Measurements from ENCODE around the gene TNS1.
A peak's percentile ranks its signal among the peaks of the same experiment; 100 is the strongest.

Gene TNS1

DNA sequence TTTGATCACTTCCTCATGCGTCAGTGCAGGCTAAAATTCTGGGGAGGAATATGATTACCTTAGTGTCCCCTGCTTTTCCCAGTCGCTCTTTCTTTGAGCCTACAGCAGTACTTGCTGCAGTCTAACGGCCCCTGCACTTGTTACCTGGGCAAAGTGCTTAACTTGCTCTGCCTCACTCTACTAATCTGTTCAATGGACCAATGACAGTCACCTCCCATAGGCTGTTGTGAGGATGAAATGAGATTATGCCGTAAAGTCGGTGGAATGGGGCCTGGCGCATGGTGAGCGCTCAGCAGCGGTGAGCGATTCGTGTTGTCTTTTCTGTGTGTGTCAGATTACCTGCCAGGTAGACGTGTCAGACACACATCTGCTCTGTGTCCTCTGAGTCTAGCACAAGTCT is 5.3 kb downstream of the TNS1 start:
- DNase-seq: no peak
- H3K4me3 ChIP-seq (ENCODE audit: low read depth, low read length): no peak overlapping the region
- H3K4me1 ChIP-seq: peaks cover 43% of the 10 kb centered on the region
- no peaks in the 10 kb centered on the region for H3K27me3 ChIP-seq
- peaks cover 32% of the 10 kb centered on the region for H3K36me3 ChIP-seq
- no peaks in the 10 kb centered on the region for H3K9me3 ChIP-seq
- TF ChIP-seq, protein P1, sequence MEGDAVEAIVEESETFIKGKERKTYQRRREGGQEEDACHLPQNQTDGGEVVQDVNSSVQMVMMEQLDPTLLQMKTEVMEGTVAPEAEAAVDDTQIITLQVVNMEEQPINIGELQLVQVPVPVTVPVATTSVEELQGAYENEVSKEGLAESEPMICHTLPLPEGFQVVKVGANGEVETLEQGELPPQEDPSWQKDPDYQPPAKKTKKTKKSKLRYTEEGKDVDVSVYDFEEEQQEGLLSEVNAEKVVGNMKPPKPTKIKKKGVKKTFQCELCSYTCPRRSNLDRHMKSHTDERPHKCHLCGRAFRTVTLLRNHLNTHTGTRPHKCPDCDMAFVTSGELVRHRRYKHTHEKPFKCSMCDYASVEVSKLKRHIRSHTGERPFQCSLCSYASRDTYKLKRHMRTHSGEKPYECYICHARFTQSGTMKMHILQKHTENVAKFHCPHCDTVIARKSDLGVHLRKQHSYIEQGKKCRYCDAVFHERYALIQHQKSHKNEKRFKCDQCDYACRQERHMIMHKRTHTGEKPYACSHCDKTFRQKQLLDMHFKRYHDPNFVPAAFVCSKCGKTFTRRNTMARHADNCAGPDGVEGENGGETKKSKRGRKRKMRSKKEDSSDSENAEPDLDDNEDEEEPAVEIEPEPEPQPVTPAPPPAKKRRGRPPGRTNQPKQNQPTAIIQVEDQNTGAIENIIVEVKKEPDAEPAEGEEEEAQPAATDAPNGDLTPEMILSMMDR (IDR thresholded peaks at IDR 0.05; ENCODE audit: low read depth, low read length): no peak

- H3K4me1 ChIP-seq: peaks cover 43% of the 10 kb centered on the region
- no peak for DNase-seq
Observed at GRCh38 chr2:217996361-217996760, 6.4 kb downstream of the TNS1 start.

DNA sequence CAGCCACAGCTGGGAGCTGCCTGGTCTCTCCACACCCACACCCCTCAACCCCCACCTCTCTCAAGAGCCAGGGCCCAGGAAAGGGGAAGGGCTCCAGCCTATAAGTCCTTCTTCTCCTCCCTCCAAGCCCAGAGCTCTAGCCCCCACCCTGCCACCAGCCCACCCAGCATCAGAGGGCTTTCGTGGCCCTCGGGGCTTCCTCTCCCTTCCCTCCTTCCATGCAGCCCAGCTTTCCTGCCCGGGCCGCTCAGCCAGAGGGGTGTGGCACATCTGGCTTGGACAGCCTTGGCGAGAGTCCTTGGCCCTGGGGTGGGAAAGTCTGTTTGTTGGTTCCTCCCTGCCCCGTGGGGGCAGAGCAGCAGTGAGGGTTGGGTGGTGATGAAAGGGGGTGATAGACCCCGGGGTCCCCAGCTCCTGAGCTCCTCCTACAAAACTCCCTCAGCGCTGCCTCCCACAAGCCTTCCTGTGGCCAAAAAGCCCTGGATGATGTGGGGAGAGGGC is 7.0 kb downstream of the TNS1 start:
- TF ChIP-seq, protein P1 (IDR thresholded peaks at IDR 0.05; ENCODE audit: low read depth, low read length): no peak
- Histone ChIP-seq H3K4me3 (ENCODE audit: low read depth, low read length) (no peak overlapping the region), H3K36me3 (peaks cover 33% of the 10 kb centered on the region), H3K4me1 (peaks cover 43% of the 10 kb centered on the region), H3K9me3 (no peaks in the 10 kb centered on the region), H3K27me3 (no peaks in the 10 kb centered on the region)
- DNase-seq: peak; percentile 44

More at GRCh38 chr2:217996361-217996760, 6.4 kb downstream of the TNS1 start:
- H3K4me3 ChIP-seq (ENCODE audit: low read depth, low read length): no peak overlapping the region
- no peaks in the 10 kb centered on the region for H3K9me3 ChIP-seq
- no peaks in the 10 kb centered on the region for H3K27me3 ChIP-seq
- TF ChIP-seq, protein P1 (IDR thresholded peaks at IDR 0.05; ENCODE audit: low read depth, low read length): no peak
- H3K36me3 ChIP-seq: peaks cover 32% of the 10 kb centered on the region

- TF ChIP-seq, protein P1 (IDR thresholded peaks at IDR 0.05; ENCODE audit: low read depth, low read length): no peak
- H3K4me1 ChIP-seq: peaks cover 43% of the 10 kb centered on the region
- peaks cover 37% of the 10 kb centered on the region for H3K36me3 ChIP-seq
- H3K27me3 ChIP-seq: no peaks in the 10 kb centered on the region
- no peaks in the 10 kb centered on the region for H3K9me3 ChIP-seq
- no peak overlapping the region for H3K4me3 ChIP-seq (ENCODE audit: low read depth, low read length)
- no peak for DNase-seq
Observed at GRCh38 chr2:217994776-217995274, 8.0 kb downstream of the TNS1 start.

DNA sequence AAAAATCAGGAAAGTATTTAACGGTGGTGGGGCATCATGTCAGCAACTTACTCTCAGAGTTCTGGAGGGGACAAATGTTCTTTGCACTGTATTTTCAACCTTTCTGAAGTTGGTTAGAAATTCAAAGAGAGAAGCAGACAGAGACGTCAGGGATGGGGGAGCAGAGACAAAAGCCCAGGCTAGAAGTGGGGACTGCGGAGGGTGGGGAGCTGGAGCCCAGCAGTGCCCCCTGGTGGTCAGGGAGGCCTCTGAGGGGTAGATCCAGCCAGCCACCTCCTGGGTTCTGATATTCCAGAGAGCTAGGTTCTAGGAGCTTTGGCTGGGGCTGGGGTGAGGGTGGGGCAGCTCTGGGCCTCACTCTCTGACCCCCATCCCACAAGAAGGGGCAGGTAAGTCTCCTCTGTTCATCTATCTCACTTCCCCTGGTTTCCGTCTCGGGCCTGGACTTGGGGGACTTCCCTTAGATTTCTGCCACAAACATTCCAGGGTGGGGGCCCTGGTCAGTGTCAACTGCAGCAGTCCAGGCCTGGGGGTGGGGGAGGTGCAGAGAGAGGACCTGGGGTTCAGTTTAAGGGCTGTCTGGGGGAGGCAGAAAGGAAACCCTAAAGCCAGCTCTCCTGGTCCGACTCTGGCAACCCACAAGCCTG is 8.9 kb downstream of the TNS1 start:
- H3K36me3 ChIP-seq: peaks cover 38% of the 10 kb centered on the region
- H3K4me1 ChIP-seq: peaks cover 43% of the 10 kb centered on the region
- peak; percentile 82 for DNase-seq
- no peaks in the 10 kb centered on the region for H3K27me3 ChIP-seq
- H3K9me3 ChIP-seq: no peaks in the 10 kb centered on the region
- no peak overlapping the region for H3K4me3 ChIP-seq (ENCODE audit: low read depth, low read length)
- TF ChIP-seq, protein P1 (IDR thresholded peaks at IDR 0.05; ENCODE audit: low read depth, low read length): peak; percentile 88

- Histone ChIP-seq H3K27me3 (no peaks in the 10 kb centered on the region), H3K36me3 (peaks cover 39% of the 10 kb centered on the region), H3K4me3 (ENCODE audit: low read depth, low read length) (no peak overlapping the region), H3K9me3 (no peaks in the 10 kb centered on the region), H3K4me1 (peaks cover 49% of the 10 kb centered on the region)
- TF ChIP-seq, protein P1 (IDR thresholded peaks at IDR 0.05; ENCODE audit: low read depth, low read length): no peak
- no peak for DNase-seq
Observed at GRCh38 chr2:217993138-217993537, 9.7 kb downstream of the TNS1 start.

All from BE2C (cell line).